Mesenchymal stem cell (in vitro differentiated cells and primary cell): ENCODE data around the gene NOC2L.
"Not testable (repeated sequence)": the region's sequence is repeated elsewhere in the genome, so short reads cannot be mapped to it uniquely, and the experiment has no call there.

ENCODE experiments used
- DNase-seq: peaks from one replicate; pipeline ENCODE4 v3.0.0-alpha.2; 2013
- H2AFZ ChIP-seq: one replicate; pipeline ENCODE4 v1.6.1; 2013; ENCODE audit warnings: low read depth, mild to moderate bottlenecking, control low read depth, inconsistent platforms, low read length, moderate library complexity
- H2AK5ac ChIP-seq: 2 replicates; pipeline ENCODE4 v1.6.1; 2013; ENCODE audit warnings: low read length, moderate library complexity, mild to moderate bottlenecking, inconsistent platforms; ENCODE audit not compliant: severe bottlenecking
- H2BK120ac ChIP-seq: one replicate; pipeline ENCODE4 v1.6.1; 2013; ENCODE audit warnings: low read depth, mild to moderate bottlenecking, inconsistent platforms, low read length, moderate library complexity
- H2BK12ac ChIP-seq, 2 experiments: one replicate each; pipeline ENCODE4 v1.6.1; 2013; ENCODE audit warnings: inconsistent platforms in 2 of 2, low read length in 2 of 2, mild to moderate bottlenecking in 2 of 2, moderate library complexity in 2 of 2, control low read depth in 1 of 2
- H2BK15ac ChIP-seq: one replicate; pipeline ENCODE4 v1.6.1; 2013; ENCODE audit warnings: mild to moderate bottlenecking, low read depth, inconsistent platforms; ENCODE audit not compliant: poor library complexity, severe bottlenecking
- H2BK5ac ChIP-seq: 2 replicates; pipeline ENCODE4 v1.6.1; 2013; ENCODE audit warnings: low read depth, mild to moderate bottlenecking, low read length, control low read depth, inconsistent platforms; ENCODE audit not compliant: poor library complexity, severe bottlenecking
- H3K14ac ChIP-seq, 2 experiments: one replicate each; pipeline ENCODE4 v1.6.1; 2013; ENCODE audit warnings: inconsistent platforms in 2 of 2, low read length in 2 of 2, control low read depth in 1 of 2, mild to moderate bottlenecking in 1 of 2, moderate library complexity in 1 of 2
- H3K18ac ChIP-seq, 2 experiments: one replicate each; pipeline ENCODE4 v1.6.1; 2013; ENCODE audit warnings: inconsistent platforms in 2 of 2, low read length in 2 of 2, control low read depth in 1 of 2, low read depth in 1 of 2, mild to moderate bottlenecking in 1 of 2
- H3K23ac ChIP-seq, 2 experiments: one replicate each; pipeline ENCODE4 v1.6.1; 2013; ENCODE audit warnings: inconsistent platforms in 2 of 2, low read length in 2 of 2, mild to moderate bottlenecking in 2 of 2, moderate library complexity in 2 of 2, control low read depth in 1 of 2
- H3K27ac ChIP-seq: 2 replicates; pipeline ENCODE4 v1.5.1; 2013; ENCODE audit warnings: mild to moderate bottlenecking, moderate library complexity, low read length, control low read depth, inconsistent platforms; ENCODE audit not compliant: poor library complexity, severe bottlenecking
- H3K27me3 ChIP-seq, 2 experiments: 2 replicates each; pipeline versions ENCODE4 v1.6.1 to v1.7.0; 2013; ENCODE audit warnings: low read length in 2 of 2, mild to moderate bottlenecking in 2 of 2, moderate library complexity in 2 of 2, control low read depth in 1 of 2, inconsistent platforms in 1 of 2; ENCODE audit not compliant: control insufficient read depth in 1 of 2, insufficient read depth in 1 of 2
- H3K36me3 ChIP-seq, 2 experiments: 2 replicates each; pipeline versions ENCODE4 v1.6.1 to v1.7.0; 2013; ENCODE audit warnings: low read length in 2 of 2, control low read depth in 1 of 2, inconsistent platforms in 1 of 2, low read depth in 1 of 2, mild to moderate bottlenecking in 1 of 2; ENCODE audit not compliant: insufficient read depth in 2 of 2, control insufficient read depth in 1 of 2
- H3K4ac ChIP-seq, 2 experiments: one replicate each; pipeline ENCODE4 v1.6.1; 2013; ENCODE audit warnings: inconsistent platforms in 2 of 2, low read length in 2 of 2, mild to moderate bottlenecking in 2 of 2, moderate library complexity in 2 of 2, control low read depth in 1 of 2, low read depth in 1 of 2
- H3K4me1 ChIP-seq: 2 replicates; pipeline ENCODE4 v1.6.1; 2013; ENCODE audit warnings: low read depth, low read length, control low read depth; ENCODE audit not compliant: control insufficient read depth, insufficient read depth
- H3K4me2 ChIP-seq: 2 replicates; pipeline ENCODE4 v1.6.1; 2013; ENCODE audit warnings: low read length, mild to moderate bottlenecking, inconsistent platforms; ENCODE audit not compliant: poor library complexity, severe bottlenecking
- H3K4me3 ChIP-seq, 2 experiments: 2 replicates each; pipeline versions ENCODE4 v1.5.1 to v1.7.0; 2013; ENCODE audit warnings: low read length in 2 of 2, mild to moderate bottlenecking in 2 of 2, control low read depth in 1 of 2, low read depth in 1 of 2; ENCODE audit not compliant: insufficient read depth in 1 of 2
- H3K79me1 ChIP-seq: replicated peaks from 2 replicates; pipeline ENCODE4 v1.6.1; 2013; ENCODE audit warnings: mild to moderate bottlenecking, control low read depth, low read length, inconsistent platforms; ENCODE audit not compliant: poor library complexity, severe bottlenecking
- H3K9ac ChIP-seq: 2 replicates; pipeline ENCODE4 v1.7.0; 2013; ENCODE audit warnings: mild to moderate bottlenecking, low read length, moderate library complexity
- H3K9me3 ChIP-seq: 2 replicates; pipeline ENCODE4 v1.7.0; 2013; ENCODE audit warnings: mild to moderate bottlenecking, low read length; ENCODE audit not compliant: control insufficient read depth
- H4K8ac ChIP-seq: one replicate; pipeline ENCODE4 v1.6.1; 2013; ENCODE audit warnings: inconsistent platforms, mild to moderate bottlenecking, low read length, moderate library complexity
- H4K91ac ChIP-seq: one replicate; pipeline ENCODE4 v1.6.1; 2013; ENCODE audit warnings: mild to moderate bottlenecking, low read length, inconsistent platforms
- WGBS: methylation state at CpG from one replicate; pipeline ENCODE4 v1.1.7; 2013; ENCODE audit warnings: mixed read lengths; 5-methylcytosine and 5-hydroxymethylcytosine counted together

NOC2L gene

GRCh38 chr1:996851-997712, 38.0 kb upstream of the NOC2L start:
- H3K9me3 ChIP-seq = peaks cover under 1% of the 10 kb centered on the region
- no peak overlapping the region for H4K91ac ChIP-seq
- H4K8ac ChIP-seq = peak overlapping the region; percentile 29
- 72% methylated on average over 24 of the region's 24 CpGs for WGBS
- H3K18ac ChIP-seq = no peak overlapping the region
- peaks cover 16 to 64% of the 10 kb centered on the region in 2 experiments for H3K27me3 ChIP-seq
- H3K79me1 ChIP-seq = peaks cover 4% of the 10 kb centered on the region
- peaks cover 40% of the 10 kb centered on the region for H3K4me1 ChIP-seq
- H2BK120ac ChIP-seq = no peak overlapping the region
- H2AK5ac ChIP-seq = no peak overlapping the region
- no peak overlapping the region for H2BK5ac ChIP-seq
- H3K36me3 ChIP-seq = peaks cover 0 to 3% of the 10 kb centered on the region in 2 experiments
- H3K4ac ChIP-seq = no peak overlapping the region
- no peak overlapping the region for H3K4me2 ChIP-seq
- H2BK15ac ChIP-seq = no peak overlapping the region
- no peak overlapping the region for H2BK12ac ChIP-seq
- H3K23ac ChIP-seq = no peak overlapping the region
- H3K27ac ChIP-seq = no peak overlapping the region
- no peak overlapping the region for H3K4me3 ChIP-seq
- peak; percentile 62 for DNase-seq
- H3K9ac ChIP-seq = no peak overlapping the region
- no peak overlapping the region for H2AFZ ChIP-seq
- H3K14ac ChIP-seq = no peak overlapping the region

GRCh38 chr1:995665-996633, 36.9 kb upstream of the NOC2L start:
- no peak overlapping the region for H4K8ac ChIP-seq
- H3K14ac ChIP-seq = no peak overlapping the region
- peaks cover 0 to 3% of the 10 kb centered on the region in 2 experiments for H3K36me3 ChIP-seq
- no peak overlapping the region for H3K4ac ChIP-seq
- peaks cover under 1% of the 10 kb centered on the region for H3K79me1 ChIP-seq
- H2BK120ac ChIP-seq = no peak overlapping the region
- DNase-seq = peak; percentile 47
- no peak overlapping the region for H3K4me2 ChIP-seq
- no peak overlapping the region for H2BK5ac ChIP-seq
- H2AK5ac ChIP-seq = no peak overlapping the region
- peak overlapping the region in 1 of 2 experiments; percentile 0 for H3K18ac ChIP-seq
- peaks cover 16 to 54% of the 10 kb centered on the region in 2 experiments for H3K27me3 ChIP-seq
- WGBS = 56% methylated on average over 18 of the region's 30 CpGs
- H3K9ac ChIP-seq = no peak overlapping the region
- no peak overlapping the region for H3K4me3 ChIP-seq
- no peak overlapping the region for H2BK15ac ChIP-seq
- H2BK12ac ChIP-seq = no peak overlapping the region
- H3K9me3 ChIP-seq = peaks cover 5% of the 10 kb centered on the region
- no peak overlapping the region for H4K91ac ChIP-seq
- peaks cover 30% of the 10 kb centered on the region for H3K4me1 ChIP-seq
- no peak overlapping the region for H3K27ac ChIP-seq
- H2AFZ ChIP-seq = no peak overlapping the region
- no peak overlapping the region for H3K23ac ChIP-seq

GRCh38 chr1:994546-994945, 35.5 kb upstream of the NOC2L start:
- WGBS = 82% methylated on average over 6 of the region's 6 CpGs

More at GRCh38 chr1:994546-994945, 35.5 kb upstream of the NOC2L start:
- not testable (repeated sequence) for H3K14ac ChIP-seq, H2BK12ac ChIP-seq, H3K4ac ChIP-seq, H3K79me1 ChIP-seq, H3K23ac ChIP-seq, H3K36me3 ChIP-seq, H3K4me2 ChIP-seq, H3K27ac ChIP-seq, H3K9me3 ChIP-seq, H2AFZ ChIP-seq, H2BK5ac ChIP-seq, H4K8ac ChIP-seq, H2BK120ac ChIP-seq, H2BK15ac ChIP-seq, H2AK5ac ChIP-seq, H3K18ac ChIP-seq, H3K4me3 ChIP-seq, H4K91ac ChIP-seq, H3K9ac ChIP-seq
- Histone ChIP-seq H3K4me1 (peaks cover 18% of the 10 kb centered on the region), H3K27me3 (peaks cover 16 to 47% of the 10 kb centered on the region in 2 experiments)
- peak; percentile 45 for DNase-seq
